GM21619 (cell line): Measurements from ENCODE around the gene CCDC40.
"Not testable (repeated sequence)": the region's sequence is repeated elsewhere in the genome, so short reads cannot be mapped to it uniquely, and the experiment has no call there.

Experiments used
- ATAC-seq: cut with Tn5 transposase; IDR thresholded peaks from one replicate; pipeline ENCODE4 v1.9.1; 2021; ENCODE audit not compliant: unreplicated experiment

The CCDC40 gene

GRCh38 chr17:80045703-80046102, 9.3 kb downstream of the CCDC40 start:
- ATAC-seq: no peak

- not testable (repeated sequence) for ATAC-seq
Measured at GRCh38 chr17:80046709-80047108, 10.3 kb downstream of the CCDC40 start.

DNA sequence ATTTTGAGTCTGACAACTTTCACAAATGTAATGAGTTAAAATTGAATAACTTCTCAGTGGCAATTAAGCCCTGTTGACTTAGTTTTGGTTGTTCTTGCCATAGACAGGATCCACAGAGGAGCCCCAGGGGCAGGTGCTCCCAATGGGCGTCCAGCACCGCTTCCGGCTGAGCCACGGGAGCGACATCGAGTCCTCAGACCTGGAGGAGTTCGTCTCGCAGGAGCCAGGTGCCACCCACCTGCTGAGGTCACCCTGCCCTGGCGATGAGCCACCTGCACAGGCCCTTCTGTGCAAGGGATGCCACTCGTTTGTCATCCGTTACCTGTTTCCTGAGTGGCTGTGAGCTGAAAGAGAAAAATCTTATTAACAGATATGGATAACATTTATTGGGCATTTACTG, 10.7 kb downstream of the CCDC40 start:
- no peak for ATAC-seq

- ATAC-seq: no peak
Measured at GRCh38 chr17:80049986-80050385, 13.5 kb downstream of the CCDC40 start.

DNA sequence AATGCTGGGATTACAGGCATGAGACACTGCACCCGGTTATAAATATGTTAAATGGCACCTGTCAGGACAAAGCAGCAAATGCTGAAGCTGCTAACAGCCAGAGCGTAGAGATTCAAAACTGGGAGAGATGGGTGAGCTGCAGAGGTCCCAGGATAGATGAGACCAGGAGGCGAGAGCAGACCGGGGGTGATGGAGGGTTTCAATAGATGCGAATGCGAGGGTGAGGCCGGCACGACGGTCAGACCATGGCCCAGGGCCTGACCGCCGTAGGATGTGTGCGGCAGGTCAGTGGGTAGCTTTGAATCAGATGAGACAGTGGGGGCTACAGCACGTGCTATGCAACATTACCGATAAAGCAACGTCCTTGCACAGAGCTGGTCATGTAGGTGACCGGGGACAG, 14.3 kb downstream of the CCDC40 start:
- no peak for ATAC-seq

DNA sequence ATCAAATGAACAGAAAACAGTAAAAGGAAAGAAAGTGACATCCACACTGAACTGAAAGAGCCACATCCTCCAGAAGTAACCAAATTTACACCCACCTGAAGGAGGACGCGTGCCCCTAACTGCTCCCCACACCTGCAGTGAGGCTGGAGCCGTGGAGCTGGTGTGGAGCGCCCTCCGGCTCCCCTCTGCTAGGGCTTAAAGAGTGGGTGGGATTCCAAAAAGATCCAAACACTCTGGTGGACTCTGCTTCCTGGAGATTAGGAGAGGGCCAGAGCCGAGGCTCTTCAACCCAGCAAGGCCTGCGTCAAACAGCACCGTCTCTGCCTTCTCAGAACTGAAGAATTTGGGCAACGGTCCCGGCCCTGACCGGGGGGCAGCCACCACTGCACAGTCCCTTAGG, 15.2 kb downstream of the CCDC40 start:
- ATAC-seq: no peak

- ATAC-seq: no peak
Measured at GRCh38 chr17:80053102-80053501, 16.7 kb downstream of the CCDC40 start.

- ATAC-seq: no peak
Measured at GRCh38 chr17:80055597-80055996, 19.2 kb downstream of the CCDC40 start.

DNA sequence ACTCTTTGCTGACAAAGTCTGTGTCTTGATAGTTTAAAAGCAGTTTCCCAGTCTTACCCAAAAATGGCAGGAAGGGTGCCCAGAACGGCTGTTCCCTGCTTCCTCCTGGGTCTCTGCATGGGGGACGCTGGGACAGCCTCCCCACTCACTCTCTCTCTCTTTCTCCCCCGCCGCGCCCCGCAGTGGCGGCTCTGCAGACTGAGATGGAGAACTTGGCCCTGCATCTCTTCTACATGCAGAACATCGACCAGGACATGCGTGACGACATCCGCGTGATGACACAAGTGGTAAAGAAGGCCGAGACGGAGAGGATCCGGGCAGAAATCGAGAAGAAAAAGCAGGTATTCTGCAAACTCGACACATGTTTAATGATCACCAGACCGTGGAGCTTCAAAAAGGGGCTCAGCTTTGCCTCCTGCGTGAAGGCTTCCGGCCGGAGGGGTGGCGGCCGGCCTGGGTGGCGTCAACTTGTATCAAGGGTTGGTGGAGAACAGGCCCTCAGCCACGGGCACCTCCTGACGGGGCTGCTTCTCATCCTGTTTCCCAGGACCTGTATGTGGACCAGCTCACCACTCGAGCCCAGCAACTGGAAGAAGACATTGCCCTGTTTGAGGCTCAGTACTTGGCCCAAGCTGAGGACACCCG, 22.0 kb downstream of the CCDC40 start:
- ATAC-seq: no peak

GRCh38 chr17:80060644-80061043, 24.2 kb downstream of the CCDC40 start:
- ATAC-seq: no peak

- ATAC-seq: no peak
Measured at GRCh38 chr17:80061421-80061820, 25.0 kb downstream of the CCDC40 start.

GRCh38 chr17:80063830-80064585, 27.6 kb downstream of the CCDC40 start:
- no peak for ATAC-seq

GRCh38 chr17:80064696-80065095, 28.3 kb downstream of the CCDC40 start:
- ATAC-seq: no peak

DNA sequence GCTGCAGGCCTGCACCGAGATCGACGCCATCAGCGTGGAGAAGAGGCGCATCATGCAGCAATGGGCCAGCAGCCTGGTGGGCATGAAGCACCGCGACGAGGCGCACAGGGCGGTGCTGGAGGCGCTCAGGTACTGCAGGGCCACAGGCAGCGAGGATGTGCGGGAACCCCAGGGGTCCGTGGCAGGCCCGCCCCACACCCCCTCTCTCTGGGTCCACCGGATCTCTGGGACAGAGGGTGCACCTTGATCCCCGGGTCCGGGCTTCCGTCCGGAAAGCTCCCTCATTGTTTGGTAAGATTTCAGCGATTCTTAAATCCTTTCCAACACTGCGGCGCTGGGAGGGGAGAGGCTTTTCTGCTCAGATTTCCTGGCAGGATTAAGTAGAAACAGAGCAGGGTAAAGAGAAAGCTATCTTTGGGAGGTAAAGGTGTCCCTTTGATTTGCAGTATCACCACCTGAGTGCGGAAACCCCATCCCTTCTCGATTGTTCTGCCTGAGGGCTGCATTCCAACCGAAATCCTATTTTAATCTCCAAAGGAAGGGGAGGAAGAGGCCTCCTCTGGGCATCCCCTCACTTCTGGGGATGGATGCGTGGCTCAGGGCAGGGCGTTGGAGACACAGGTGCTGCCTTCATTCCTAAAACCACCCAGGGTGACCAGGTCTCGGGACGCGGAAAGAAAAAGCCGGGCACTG, 29.2 kb downstream of the CCDC40 start:
- no peak for ATAC-seq

- ATAC-seq: no peak
Measured at GRCh38 chr17:80067393-80067986, 31.0 kb downstream of the CCDC40 start.

DNA sequence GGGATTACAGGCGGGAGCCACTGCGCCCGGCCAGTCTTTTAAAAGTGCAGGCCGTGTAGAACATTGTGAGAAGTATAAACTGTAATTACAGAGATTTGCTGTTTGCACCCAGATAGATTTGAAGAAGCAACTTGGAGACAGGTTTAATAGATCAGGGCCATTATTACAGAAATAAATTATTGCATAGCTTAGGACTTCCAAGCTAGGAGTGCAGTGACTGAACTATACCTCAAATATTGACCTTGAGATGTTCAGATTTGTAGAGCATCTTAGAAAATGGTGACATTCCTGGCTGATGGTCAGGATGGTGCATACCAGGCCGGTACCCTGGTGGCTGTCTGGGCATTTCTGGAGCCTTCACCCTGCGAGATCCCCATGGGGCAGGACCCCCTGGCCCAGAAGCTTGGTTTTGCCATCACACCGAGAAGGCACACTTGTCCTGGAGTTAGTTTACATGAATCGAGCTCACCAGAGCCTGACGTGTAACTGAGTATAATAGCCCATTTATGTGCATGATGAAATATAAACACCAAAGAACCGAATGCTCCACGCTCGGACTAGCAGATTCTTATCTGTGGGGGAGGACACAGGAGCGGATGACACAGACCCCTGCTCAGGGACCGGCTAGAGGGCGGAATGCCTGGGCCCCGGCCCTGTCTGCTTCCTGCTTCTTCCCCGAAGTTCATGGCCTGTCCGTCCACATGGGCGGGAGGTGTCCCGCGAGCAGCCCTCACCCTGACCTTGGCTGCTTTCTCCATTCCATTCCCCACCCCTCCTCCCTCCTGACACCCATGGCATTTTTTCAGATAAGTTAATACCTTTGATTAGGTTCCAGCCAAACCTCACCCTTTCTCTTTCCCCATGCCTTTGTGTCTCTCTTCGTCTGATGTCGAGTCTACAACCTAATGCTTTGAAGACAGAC, 32.1 kb downstream of the CCDC40 start:
- no peak for ATAC-seq

GRCh38 chr17:80070375-80071115, 34.1 kb downstream of the CCDC40 start:
- no peak for ATAC-seq

GRCh38 chr17:80071116-80071841, 34.8 kb downstream of the CCDC40 start:
- ATAC-seq: no peak

DNA sequence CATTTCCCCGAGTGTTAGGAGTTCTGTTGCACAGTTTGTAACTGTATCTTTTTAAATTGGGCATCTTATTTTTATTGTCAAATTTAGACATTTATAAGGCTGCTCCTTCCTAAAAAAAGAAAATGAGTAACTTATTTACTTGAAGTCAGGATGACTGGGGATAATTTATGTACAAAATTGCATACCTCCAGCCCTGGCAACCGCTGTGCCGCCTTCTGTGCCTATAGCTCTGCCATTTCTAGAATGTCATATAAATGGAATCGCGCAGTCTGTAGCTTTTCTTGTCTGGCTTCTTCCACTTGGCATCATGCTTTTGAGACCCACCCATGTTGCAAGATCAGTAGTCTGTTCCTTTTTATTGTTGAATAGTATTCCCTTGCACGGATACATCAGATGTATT, 36.0 kb downstream of the CCDC40 start:
- no peak for ATAC-seq
